NCI-H510A (cell line): ENCODE measurements around the gene RHBDF2.

Experiments
- DNase-seq: peaks from one replicate; lab custom pipeline; 2025; lab: John Stamatoyannopoulos, UW

Gene RHBDF2

GRCh38 chr17:76478730-76479514, 22.3 kb downstream of the RHBDF2 start:
- DNase-seq: no peak

- DNase-seq: no peak
These were observed 23.1 kb downstream of the RHBDF2 start for GRCh38 chr17:76478097-76478496.

GRCh38 chr17:76477576-76477975, 23.6 kb downstream of the RHBDF2 start:
- no peak for DNase-seq

GRCh38 chr17:76476736-76477135, 24.5 kb downstream of the RHBDF2 start:
- DNase-seq: no peak

GRCh38 chr17:76475302-76475701, 25.9 kb downstream of the RHBDF2 start:
- no peak for DNase-seq

GRCh38 chr17:76474894-76475293, 26.3 kb downstream of the RHBDF2 start:
- no peak for DNase-seq

- no peak for DNase-seq
These were observed 27.0 kb downstream of the RHBDF2 start for GRCh38 chr17:76474238-76474637.

- no peak for DNase-seq
These were observed 27.7 kb downstream of the RHBDF2 start for GRCh38 chr17:76473541-76473985.

- no peak for DNase-seq
These were observed 28.5 kb downstream of the RHBDF2 start for GRCh38 chr17:76472726-76473125.

- DNase-seq: no peak
These were observed 29.0 kb downstream of the RHBDF2 start for GRCh38 chr17:76472258-76472645.

GRCh38 chr17:76471498-76472257, 29.5 kb downstream of the RHBDF2 start:
- no peak for DNase-seq

- DNase-seq: no peak
These were observed 31.1 kb downstream of the RHBDF2 start for GRCh38 chr17:76469991-76470739.

- DNase-seq: no peak
These were observed 31.9 kb downstream of the RHBDF2 start for GRCh38 chr17:76469076-76469990.

GRCh38 chr17:76468634-76469010, 32.6 kb downstream of the RHBDF2 start:
- no peak for DNase-seq

- DNase-seq: no peak
These were observed 33.2 kb downstream of the RHBDF2 start for GRCh38 chr17:76467809-76468633.

- no peak for DNase-seq
These were observed 33.9 kb downstream of the RHBDF2 start, which contains the start of gene AANAT for GRCh38 chr17:76467366-76467765. Gene AANAT (plus strand): TSS chr17:76467603. CDS start chr17:76468747, 1,144 bp downstream.

- no peak for DNase-seq
These were observed 34.5 kb downstream of the RHBDF2 start for GRCh38 chr17:76466775-76467130.

GRCh38 chr17:76462556-76463290, 38.5 kb downstream of the RHBDF2 start:
- DNase-seq: no peak

GRCh38 chr17:76461765-76462555, 39.3 kb downstream of the RHBDF2 start:
- no peak for DNase-seq
